ENCODE data around the gene SV2C.

GRCh38 chr5:76204713-76205112, 121.5 kb downstream of the SV2C start:
- TF ChIP-seq CTCF (conservative IDR thresholded peaks at IDR 0.05; ENCODE audit: low read length), result no peak
- no peak for TF ChIP-seq EZH2phosphoT487 (IDR thresholded peaks at IDR 0.05; ENCODE audit: borderline replicate concordance)

All from Loucy (cell line).